ENCODE results near the gene DSCAML1.

Gene DSCAML1

DNA sequence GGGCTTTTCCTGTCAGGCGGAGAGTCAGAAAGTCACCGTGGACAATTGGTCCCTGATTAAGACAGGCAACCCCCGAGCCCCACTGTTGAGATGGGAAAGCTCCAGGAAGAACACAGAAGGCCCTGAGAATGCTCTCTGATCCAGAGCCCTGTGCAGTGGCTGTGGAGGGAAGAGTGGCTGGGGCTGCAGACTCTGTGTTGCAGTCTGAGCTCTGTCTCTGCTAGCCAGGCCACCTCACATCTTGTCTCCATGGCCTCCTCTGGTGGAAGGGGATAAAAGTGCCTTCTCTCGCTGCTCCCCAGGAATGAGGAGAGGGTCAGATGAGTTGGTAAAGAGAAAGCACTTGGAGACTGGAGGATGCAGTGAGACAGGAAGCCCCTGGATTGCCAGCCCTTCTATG lies 328.1 kb downstream of the DSCAML1 start:
- H3K4me3 ChIP-seq (replicated peaks; ENCODE audit: low read depth, low read length): no peak overlapping the region
- TF ChIP-seq, protein P1, sequence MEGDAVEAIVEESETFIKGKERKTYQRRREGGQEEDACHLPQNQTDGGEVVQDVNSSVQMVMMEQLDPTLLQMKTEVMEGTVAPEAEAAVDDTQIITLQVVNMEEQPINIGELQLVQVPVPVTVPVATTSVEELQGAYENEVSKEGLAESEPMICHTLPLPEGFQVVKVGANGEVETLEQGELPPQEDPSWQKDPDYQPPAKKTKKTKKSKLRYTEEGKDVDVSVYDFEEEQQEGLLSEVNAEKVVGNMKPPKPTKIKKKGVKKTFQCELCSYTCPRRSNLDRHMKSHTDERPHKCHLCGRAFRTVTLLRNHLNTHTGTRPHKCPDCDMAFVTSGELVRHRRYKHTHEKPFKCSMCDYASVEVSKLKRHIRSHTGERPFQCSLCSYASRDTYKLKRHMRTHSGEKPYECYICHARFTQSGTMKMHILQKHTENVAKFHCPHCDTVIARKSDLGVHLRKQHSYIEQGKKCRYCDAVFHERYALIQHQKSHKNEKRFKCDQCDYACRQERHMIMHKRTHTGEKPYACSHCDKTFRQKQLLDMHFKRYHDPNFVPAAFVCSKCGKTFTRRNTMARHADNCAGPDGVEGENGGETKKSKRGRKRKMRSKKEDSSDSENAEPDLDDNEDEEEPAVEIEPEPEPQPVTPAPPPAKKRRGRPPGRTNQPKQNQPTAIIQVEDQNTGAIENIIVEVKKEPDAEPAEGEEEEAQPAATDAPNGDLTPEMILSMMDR (IDR thresholded peaks at IDR 0.05; ENCODE audit: low read length, missing control alignments): no peak
- DNase-seq (ENCODE audit: low read depth): no peak

DNA sequence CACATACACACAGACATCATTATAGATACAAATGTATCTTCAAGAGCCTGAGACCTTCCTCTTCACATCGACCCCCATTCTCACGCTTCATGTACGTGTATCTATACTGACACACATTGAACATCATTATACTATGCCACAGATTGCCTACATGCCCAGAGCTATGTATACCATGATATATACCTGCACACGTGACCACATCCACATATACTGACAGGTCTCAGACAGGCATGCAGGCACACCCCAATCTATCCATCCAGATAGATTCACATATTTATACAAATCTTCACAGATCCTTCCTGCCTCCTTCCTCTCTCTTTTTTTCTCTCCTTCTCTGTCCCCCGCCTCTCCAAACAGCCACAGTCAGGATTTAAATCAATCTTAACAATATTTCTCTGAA lies 329.2 kb downstream of the DSCAML1 start:
- no peak overlapping the region for H3K4me3 ChIP-seq (replicated peaks; ENCODE audit: low read depth, low read length)
- TF ChIP-seq, protein P1 (IDR thresholded peaks at IDR 0.05; ENCODE audit: low read length, missing control alignments): no peak
- DNase-seq (ENCODE audit: low read depth): no peak

DNA sequence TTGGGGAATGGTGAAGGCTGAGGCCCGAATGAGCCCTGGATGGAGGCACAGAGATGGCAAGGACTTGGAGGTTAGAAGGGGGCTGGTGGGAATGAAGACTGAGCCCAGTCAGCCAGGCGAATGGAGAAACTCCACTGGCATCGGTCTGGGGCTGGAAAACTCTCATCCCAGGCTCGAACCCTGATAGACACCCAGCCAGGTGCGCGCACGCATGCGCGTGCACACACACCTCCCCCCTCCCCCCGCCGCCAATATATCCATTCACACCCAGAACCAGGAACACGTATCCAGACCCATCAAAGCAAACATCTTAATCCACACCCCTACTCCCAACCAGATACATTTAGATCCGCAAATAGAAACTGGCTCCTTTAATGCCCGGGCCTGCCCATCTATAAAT lies 330.1 kb downstream of the DSCAML1 start:
- DNase-seq (ENCODE audit: low read depth): no peak
- no peak overlapping the region for H3K4me3 ChIP-seq (replicated peaks; ENCODE audit: low read depth, low read length)

DNA sequence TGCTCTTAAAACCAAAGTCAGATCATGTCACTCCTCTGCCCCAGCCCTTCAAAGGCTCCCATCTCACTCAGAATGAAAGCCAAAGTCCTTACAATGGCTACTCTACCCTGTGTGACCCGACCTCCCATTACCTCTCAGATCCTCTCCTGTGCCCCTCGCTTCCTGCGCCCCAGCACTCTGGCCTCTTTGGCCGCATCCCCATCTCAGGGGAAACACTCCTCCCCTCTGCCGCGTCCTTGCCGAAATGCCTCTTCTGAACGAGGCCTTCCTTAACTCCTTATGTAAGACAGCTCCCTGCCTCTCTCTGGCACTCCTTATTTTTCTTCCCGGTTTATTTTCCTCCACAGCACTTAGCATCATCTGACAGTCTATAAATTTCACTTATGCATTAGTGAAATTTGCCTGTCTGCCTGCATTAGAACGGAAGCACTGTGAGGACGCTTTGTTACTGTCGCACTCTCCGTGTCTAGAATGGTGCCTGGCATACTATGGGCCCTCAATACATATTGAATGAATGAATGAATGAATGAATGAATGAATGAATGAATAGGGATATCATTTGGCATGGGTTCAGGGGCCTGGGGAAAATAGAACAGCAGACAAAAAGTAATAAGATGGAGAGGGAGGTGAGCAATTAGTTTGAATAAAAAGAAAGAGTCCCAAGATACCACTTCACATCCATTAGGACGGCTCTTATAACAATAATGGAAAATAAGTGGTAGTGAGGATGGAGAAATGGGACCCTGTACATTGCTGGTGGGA lies 331.6 kb downstream of the DSCAML1 start:
- DNase-seq (ENCODE audit: low read depth): no peak
- H3K4me3 ChIP-seq (replicated peaks; ENCODE audit: low read depth, low read length): no peak overlapping the region
- TF ChIP-seq, protein P1 (IDR thresholded peaks at IDR 0.05; ENCODE audit: low read length, missing control alignments): no peak

More for the DNA sequence above, 330.1 kb downstream of the DSCAML1 start:
- TF ChIP-seq, protein P1 (IDR thresholded peaks at IDR 0.05; ENCODE audit: low read length, missing control alignments): no peak

DNA sequence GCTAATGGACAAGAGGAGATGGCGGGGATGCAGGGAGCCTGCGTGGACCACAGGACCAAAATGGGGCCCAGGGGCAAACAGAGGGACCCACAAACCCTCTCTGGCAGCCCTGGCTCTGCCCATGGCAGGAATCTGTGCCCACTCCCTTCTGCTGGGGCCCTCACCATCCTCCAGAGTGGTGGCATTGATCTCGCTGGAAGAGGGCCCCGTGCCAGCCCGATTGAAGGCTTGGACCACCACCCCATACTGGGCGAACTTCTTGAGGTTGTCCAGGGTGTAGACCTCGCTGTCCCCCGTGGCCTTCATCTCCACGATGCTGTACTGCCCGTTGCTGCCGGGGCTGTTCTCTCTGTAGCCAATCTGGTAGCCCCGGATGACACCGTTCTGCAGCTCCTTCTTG lies 332.2 kb downstream of the DSCAML1 start:
- H3K4me3 ChIP-seq (replicated peaks; ENCODE audit: low read depth, low read length): no peak overlapping the region
- TF ChIP-seq, protein P1 (IDR thresholded peaks at IDR 0.05; ENCODE audit: low read length, missing control alignments): no peak
- DNase-seq (ENCODE audit: low read depth): no peak

DNA sequence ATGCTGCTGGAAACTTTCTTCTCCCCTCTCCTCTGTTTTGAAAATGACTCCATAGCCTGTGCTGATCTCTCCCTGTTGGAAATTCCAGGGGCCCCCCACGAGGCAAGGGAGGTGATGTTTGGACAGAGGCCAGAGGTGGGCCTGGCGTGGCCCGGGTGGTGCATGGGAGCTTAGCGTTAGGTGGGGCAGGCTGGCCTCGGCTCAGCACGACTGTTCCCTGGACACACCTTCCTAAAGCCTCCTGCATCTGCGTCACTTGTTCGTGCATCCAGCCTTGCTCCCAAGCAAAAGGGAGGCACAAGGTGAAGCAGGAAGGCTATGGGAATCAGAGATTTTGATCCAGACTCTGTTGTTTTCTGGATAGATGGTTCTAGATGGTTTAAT lies 334.2 kb downstream of the DSCAML1 start:
- no peak for DNase-seq (ENCODE audit: low read depth)
- H3K4me3 ChIP-seq (replicated peaks; ENCODE audit: low read depth, low read length): no peak overlapping the region
- TF ChIP-seq, protein P1 (IDR thresholded peaks at IDR 0.05; ENCODE audit: low read length, missing control alignments): no peak
